HUES48 (cell line): ENCODE data around the gene COG4.

Experiments used
- H3K27ac ChIP-seq: one replicate; pipeline ENCODE4 v1.7.0; 2013; ENCODE audit warnings: low read depth, low read length, inconsistent platforms
- H3K27me3 ChIP-seq: 2 replicates; pipeline ENCODE4 v1.6.1; 2013; ENCODE audit warnings: mild to moderate bottlenecking, low read length; ENCODE audit not compliant: control insufficient read depth, insufficient read depth
- H3K36me3 ChIP-seq: 2 replicates; pipeline ENCODE4 v1.6.1; 2013; ENCODE audit warnings: low read length; ENCODE audit not compliant: control insufficient read depth, insufficient read depth
- H3K4me1 ChIP-seq: 2 replicates; pipeline ENCODE4 v1.6.1; 2013; ENCODE audit warnings: mild to moderate bottlenecking, low read length; ENCODE audit not compliant: control insufficient read depth, insufficient read depth
- H3K4me3 ChIP-seq: 2 replicates; pipeline ENCODE4 v1.5.1; 2013; ENCODE audit warnings: mild to moderate bottlenecking, low read depth, low read length
- H3K9ac ChIP-seq: 2 replicates; pipeline ENCODE4 v1.6.1; 2013; ENCODE audit warnings: mild to moderate bottlenecking, low read depth, low read length, moderate library complexity
- H3K9me3 ChIP-seq: 2 replicates; pipeline ENCODE4 v1.6.1; 2013; ENCODE audit warnings: low read length; ENCODE audit not compliant: control insufficient read depth, insufficient read depth

The COG4 gene

DNA sequence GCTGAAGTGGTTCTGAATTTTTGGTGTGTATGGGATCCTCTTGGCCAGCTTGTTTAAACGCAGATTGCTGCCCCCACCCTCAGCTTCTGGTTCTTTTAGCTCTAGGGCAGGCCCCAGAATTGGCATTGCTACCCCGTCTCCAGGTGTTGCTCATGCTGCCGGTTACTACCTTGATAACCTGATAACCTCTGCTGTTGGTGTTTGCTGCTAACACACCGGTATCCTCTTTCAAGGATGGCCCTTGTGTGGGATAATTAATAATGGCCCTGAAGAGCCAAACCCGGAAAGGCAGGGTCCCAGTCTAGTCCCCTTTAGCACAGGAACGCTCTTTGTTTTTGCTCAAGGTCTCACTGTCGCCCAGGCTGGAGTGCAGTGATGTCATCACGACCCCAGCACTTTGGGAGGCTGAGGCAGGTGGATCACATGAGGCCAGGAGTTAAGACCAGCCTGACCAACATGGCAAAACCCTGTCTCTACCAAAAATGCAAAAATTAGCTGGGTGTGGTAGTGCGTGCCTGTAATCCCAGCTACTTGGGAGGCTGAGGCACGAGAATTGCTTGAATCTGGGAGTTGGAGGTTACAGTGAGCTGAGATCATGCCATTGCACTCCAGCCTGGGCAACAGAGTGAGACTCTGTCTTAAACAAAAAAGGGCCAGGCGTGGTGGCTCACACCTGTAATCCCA lies 83.2 kb downstream of the COG4 start:
- Histone ChIP-seq H3K4me1 (peaks cover 25% of the 10 kb centered on the region), H3K36me3 (no peaks in the 10 kb centered on the region), H3K4me3 (peak overlapping the region; percentile 85), H3K27ac (no peak overlapping the region), H3K9me3 (no peaks in the 10 kb centered on the region), H3K9ac (no peak overlapping the region), H3K27me3 (no peaks in the 10 kb centered on the region)

DNA sequence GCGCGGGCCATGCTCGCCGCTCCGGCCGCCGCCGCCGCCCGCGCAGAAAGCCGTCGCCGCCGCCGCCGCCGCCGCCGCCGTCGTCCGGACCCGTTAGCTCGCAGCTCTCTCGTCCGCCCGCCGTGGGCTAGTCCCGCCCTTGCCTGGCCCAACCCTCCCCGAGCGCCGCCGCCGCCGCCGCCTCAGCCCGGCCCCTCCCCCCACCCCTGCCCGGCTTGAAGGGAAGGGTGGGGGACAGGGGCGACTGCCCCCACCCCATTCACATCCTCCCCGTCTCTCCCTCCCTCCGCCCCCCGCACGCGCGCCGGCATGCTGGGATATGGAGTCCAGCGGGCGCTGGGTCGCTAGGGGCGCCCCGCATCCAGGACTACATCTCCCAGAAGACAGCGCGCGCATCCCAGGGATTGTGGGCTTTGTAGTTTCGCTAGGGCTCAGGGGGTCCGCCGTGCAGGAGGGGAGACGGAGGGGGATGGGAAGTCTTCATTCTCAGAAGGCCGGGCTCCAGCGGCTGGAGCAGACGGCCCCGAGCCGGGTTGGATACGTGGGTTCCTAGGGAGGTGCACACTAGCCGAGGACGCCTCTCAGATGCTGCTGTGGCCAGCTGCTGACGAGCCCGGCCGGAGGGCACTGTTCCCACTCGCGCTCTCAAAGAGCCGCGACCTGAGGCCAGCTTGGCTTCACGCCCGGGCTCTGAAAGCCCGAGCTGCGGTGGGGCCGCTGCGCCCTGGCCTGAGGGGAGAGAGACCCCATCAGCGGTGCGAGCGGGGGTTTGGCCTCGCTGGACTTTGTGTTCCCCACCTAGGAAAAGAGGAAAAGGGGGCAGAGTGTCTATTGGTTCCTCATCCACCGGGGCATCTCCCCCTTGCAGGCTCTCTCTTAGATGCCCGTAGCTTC lies 84.1 kb downstream of the COG4 start, which contains the start of gene ST3GAL2:
Gene ST3GAL2, minus strand, starts transcription at position 132 of the 894 bp plus-strand sequence. CDS start 40,570 bp downstream, outside the sequence.
- peak within 1 kb of the TSS; percentile 90 for H3K27ac ChIP-seq
- no peaks in the 10 kb centered on the region for H3K9me3 ChIP-seq
- H3K4me1 ChIP-seq = peaks cover 25% of the 10 kb centered on the region
- H3K36me3 ChIP-seq = no peaks in the 10 kb centered on the region
- H3K27me3 ChIP-seq = no peaks in the 10 kb centered on the region
- peak within 1 kb of the TSS; percentile 73 for H3K9ac ChIP-seq
- H3K4me3 ChIP-seq = peak within 1 kb of the TSS; percentile 85

DNA sequence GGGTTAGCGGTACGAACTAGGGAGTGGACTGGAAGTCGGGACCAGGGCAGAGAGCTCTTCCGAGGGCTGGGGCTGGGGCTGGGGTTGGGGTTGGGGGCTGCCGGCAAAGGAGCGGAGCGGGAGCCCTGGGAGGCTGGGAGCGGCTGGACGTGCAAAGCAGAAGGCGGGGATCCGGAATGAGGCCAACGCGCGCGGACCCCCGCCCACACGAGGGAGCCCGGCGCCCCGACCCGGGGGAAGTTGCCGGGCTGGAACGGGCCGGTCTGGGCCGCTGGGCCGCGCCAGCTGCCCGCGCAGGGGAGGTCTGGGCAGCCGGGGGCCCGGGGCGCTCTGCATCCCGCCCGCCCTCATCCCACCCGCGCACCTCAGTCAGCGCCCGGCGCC lies 84.8 kb downstream of the COG4 start:
- no peak overlapping the region for H3K9ac ChIP-seq
- H3K27me3 ChIP-seq = no peaks in the 10 kb centered on the region
- H3K36me3 ChIP-seq = no peaks in the 10 kb centered on the region
- H3K9me3 ChIP-seq = no peaks in the 10 kb centered on the region
- H3K4me3 ChIP-seq = peak overlapping the region; percentile 85
- H3K4me1 ChIP-seq = peaks cover 25% of the 10 kb centered on the region
- no peak overlapping the region for H3K27ac ChIP-seq

DNA sequence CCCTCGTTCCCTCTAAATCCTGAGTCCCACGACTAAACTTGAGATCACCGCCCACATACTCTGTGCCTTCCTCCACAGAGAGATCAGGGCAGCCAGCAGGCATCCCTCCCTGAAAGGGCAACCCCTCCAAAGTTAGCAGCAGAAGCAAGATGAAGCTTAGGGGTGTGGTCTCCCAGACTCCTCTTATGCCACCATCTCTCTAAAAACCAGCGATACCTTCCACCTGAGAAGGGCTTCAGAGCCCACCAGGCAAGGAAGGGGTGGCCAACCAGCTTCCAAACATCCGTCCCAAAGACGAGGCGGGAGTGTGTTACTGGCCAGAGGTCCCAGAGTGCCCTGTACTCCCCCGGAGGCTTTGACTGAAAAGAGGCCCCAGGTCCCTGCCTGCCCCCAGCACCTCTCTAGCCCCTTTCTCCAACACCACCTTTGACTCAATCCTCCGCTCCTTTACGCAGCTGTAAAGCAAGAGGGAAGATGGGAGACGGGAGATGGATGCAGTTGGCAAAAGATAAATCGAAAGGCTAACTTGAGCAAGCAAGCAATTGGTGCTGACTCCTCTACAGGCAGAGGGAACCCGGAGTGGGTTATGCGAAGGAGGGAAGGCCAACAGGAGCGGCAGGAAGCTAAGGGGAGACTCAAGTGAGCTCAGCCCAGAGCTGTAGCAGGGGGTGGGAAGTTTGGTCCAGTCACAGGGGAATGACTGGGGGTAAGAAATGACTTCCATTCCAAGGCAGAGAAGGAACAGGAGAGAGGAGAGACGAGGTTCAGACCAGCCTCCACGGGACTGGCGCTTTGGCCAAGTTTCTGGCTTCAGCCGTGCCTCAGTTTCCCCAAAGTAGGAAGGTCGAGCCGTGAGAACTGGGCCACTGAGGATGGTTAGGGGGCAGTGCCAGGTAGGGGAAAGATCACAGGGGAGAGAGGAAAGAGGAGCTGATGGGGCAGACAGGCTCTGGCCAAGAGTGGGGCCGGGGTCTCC lies 85.5 kb downstream of the COG4 start:
- Histone ChIP-seq H3K9ac (no peak overlapping the region), H3K27me3 (no peaks in the 10 kb centered on the region), H3K27ac (peak overlapping the region; percentile 90), H3K36me3 (no peaks in the 10 kb centered on the region), H3K9me3 (no peaks in the 10 kb centered on the region), H3K4me3 (peak overlapping the region; percentile 85), H3K4me1 (peaks cover 32% of the 10 kb centered on the region)

DNA sequence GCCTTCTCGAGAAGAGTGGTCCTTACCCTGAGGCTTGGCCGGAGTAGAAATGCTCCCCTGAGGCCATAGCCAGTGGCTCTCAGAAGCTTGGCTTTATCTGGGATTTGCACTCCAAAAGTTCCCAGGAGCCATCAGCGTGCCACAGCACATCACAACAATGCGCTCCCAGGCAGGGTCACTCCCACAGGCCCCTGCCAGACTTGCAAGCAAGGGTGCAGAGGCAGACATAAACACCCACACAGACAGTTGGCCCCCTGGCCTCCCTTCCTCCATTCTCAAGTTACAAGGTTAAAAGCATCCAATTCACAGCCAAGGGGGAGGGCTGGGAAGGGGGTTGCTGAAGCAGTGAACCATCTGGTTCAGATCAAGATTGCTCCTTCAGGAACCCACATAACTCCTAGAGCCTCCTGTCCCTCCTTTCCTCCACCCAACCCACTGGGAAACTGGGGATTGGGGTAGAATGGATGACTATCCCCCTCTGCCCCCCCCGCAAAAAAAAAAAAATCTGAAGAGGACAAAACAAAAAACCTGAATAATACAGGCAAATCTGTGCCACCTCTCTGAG lies 86.3 kb downstream of the COG4 start:
- H3K9ac ChIP-seq = no peak overlapping the region
- peak overlapping the region; percentile 90 for H3K27ac ChIP-seq
- no peaks in the 10 kb centered on the region for H3K36me3 ChIP-seq
- H3K4me1 ChIP-seq = peaks cover 38% of the 10 kb centered on the region
- no peaks in the 10 kb centered on the region for H3K9me3 ChIP-seq
- H3K4me3 ChIP-seq = peak overlapping the region; percentile 85
- H3K27me3 ChIP-seq = no peaks in the 10 kb centered on the region

DNA sequence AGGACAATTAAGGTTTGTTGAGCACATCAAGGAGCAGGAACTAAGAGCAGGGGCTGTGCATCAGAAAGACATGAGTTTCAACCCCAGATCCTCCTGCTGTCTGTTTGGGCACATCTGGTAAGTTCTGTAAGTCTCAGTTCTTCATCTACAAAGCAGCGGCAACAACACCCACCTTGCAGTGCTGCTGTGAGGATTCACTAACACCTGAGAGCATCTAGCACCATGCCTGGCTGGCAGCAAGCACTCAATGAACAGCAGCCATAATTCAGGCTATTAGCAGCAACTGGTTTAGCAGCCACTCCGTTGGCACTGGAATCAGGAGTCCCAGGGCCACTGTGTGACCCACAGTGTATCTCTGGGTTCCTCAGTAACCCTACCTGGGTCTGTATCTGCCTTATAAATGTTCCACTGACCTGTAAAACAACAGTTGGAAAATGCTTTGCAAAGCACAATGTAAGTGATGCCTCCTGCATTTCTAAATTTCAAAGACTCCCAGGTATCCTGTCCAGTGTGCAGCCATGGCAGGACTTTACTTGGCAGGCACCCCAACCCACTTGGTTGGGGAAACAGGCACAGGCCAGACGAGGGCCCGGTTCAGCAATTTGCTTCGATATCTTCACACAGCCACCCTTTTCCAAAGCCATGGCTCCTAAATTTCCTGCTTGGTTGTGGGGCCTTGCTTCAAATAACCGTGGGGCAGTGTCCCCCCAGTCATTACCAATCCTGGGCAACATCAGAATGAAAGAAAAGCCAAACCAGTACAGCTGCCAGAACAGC lies 88.7 kb downstream of the COG4 start:
- Histone ChIP-seq H3K27ac (no peak overlapping the region), H3K36me3 (no peaks in the 10 kb centered on the region), H3K4me3 (no peak overlapping the region), H3K4me1 (peaks cover 51% of the 10 kb centered on the region), H3K9me3 (no peaks in the 10 kb centered on the region), H3K9ac (no peak overlapping the region), H3K27me3 (no peaks in the 10 kb centered on the region)

DNA sequence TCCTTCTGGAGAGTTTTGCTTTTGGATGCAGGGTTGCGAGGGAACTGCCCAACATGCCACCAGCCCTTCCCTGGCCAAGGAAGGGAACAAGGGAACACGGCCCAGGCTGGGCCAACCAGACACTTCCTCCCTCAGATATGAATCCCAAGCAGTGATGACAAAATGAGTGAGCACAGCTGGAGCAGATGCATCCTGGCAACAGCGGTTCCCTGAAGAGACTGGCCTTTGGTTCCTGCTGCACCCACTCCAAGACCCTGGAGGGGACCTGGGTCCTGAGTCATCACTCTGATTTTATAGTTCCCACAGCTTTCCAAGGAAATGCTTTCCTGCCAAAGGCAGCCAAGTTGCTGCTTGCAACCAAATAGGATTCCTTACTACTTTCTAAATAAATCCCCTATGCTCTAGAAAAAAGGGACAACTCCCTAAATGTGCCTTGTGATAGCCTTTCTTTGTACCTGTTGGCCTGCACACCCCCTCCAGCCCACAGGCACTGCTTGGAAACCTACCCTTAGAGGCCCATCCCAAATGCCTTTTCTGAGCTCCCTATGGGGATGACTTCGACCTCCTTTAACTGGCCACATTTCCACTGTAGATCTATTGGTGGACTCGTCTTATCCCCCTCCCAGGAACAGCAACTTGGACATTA lies 89.8 kb downstream of the COG4 start:
- H3K27ac ChIP-seq = peak overlapping the region; percentile 48
- peaks cover 56% of the 10 kb centered on the region for H3K4me1 ChIP-seq
- H3K27me3 ChIP-seq = no peaks in the 10 kb centered on the region
- H3K36me3 ChIP-seq = no peaks in the 10 kb centered on the region
- H3K4me3 ChIP-seq = no peak overlapping the region
- H3K9ac ChIP-seq = no peak overlapping the region
- H3K9me3 ChIP-seq = no peaks in the 10 kb centered on the region

DNA sequence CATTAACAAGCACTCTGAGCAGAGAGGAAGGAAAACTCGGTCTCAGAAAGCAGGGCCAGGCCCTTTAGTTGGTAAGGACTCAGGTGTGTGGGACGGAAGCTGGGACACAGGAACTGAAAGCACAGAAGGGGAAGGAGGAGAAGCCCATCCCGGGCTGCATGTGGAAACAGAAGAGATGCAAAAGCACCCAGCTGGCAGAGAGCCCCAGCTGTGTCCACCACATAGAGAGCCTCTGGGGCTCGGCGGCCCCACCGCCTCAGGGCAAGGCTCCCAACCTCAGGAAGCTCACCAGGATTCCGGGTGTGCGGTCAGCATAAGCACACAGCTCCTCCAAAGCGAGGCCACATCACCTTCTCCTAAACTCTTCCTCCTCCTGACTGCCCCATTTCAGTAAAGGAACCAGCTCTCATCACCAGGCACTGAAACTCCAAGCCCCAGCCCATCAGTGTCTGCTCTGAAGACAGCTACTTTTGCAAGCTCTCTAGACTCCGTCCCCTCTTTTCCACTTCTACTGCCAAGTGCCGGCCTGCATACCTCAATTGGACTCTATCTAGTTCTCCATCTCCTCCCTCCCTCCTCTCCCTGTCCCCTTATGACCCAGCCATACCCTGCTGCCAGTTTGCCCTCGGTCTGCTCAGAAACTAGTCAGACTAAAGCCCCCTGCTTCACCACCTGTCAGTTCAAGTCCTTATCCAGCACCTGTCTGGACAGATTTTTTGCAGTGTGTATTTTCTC lies 90.5 kb downstream of the COG4 start:
- H3K9ac ChIP-seq = 0 out of 2 replicates have a peak overlapping the region, but pooled peaks have one; percentile 6
- no peaks in the 10 kb centered on the region for H3K9me3 ChIP-seq
- no peak overlapping the region for H3K4me3 ChIP-seq
- peaks cover 59% of the 10 kb centered on the region for H3K4me1 ChIP-seq
- no peaks in the 10 kb centered on the region for H3K27me3 ChIP-seq
- peak overlapping the region; percentile 48 for H3K27ac ChIP-seq
- H3K36me3 ChIP-seq = no peaks in the 10 kb centered on the region

DNA sequence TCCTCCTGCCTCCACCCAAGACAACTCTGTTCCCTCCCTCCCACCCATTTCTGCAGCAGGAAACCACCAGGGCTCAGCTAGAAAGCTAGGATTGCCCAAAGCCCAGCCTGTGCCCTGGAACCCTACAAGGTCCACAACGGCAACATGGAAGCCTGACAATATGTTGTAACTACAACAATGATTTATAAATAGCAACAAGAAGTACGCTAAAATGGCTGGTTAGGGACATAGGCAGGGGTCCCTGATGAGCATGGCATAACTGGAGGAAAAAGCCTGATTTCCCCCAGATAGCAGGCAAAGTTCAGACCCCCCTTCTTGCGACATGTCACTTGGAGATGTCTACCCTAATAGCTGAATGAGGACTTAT lies 91.0 kb downstream of the COG4 start:
- no peaks in the 10 kb centered on the region for H3K27me3 ChIP-seq
- H3K4me3 ChIP-seq = no peak overlapping the region
- peak overlapping the region; percentile 48 for H3K27ac ChIP-seq
- no peak overlapping the region for H3K9ac ChIP-seq
- H3K36me3 ChIP-seq = no peaks in the 10 kb centered on the region
- H3K4me1 ChIP-seq = peaks cover 58% of the 10 kb centered on the region
- H3K9me3 ChIP-seq = no peaks in the 10 kb centered on the region
